Hepatocyte (in vitro differentiated cells): ENCODE data around the gene NANOS3.

Experiments used
- CTCF ChIP-seq: fragments of 200-600 bp; sonication (generic); IDR thresholded peaks from 2 replicates; pipeline ENCODE4 v1.5.1; 2016; ENCODE audit warnings: antibody characterized with exemption, mild to moderate bottlenecking; ENCODE audit not compliant: poor library complexity
- EZH2 ChIP-seq: fragments of 200-600 bp; sonication (generic); IDR thresholded peaks from 2 replicates; pipeline ENCODE4 v1.6.1; 2016; ENCODE audit warnings: antibody characterized with exemption, mild to moderate bottlenecking, borderline replicate concordance

GRCh38 chr19:13887517-13887916 lies 10.6 kb downstream of the NANOS3 start:
- TF ChIP-seq CTCF (no peak), EZH2 (no peak)
